Esophagus mucosa (tissue), 1 donor: Measurements from ENCODE around the gene VAMP5. TPM values are rescaled to one million over a fixed set of nuclear protein-coding genes. Genes with fewer than 3 reads are reported as not detected.
A peak's percentile ranks its signal among the peaks of the same experiment; 100 is the strongest.

ENCODE experiments used
- ATAC-seq: fragments of 200-7000 bp; cut with Tn5 transposase; one replicate; pipeline ENCODE4 v1.9.1; 2020
- total RNA-seq: library from RNA; stranded (reverse); gene quantifications from one replicate; pipeline ENCODE4 v1.2.4, GENCODE V29; 2023
- donor health status: DM: yes; HTN: yes; CAD: no.

The VAMP5 gene
- total RNA-seq, 1 donor from 2014 or later = 24.2 TPM

- ATAC-seq = peak; percentile 87
Observed at GRCh38 chr2:85584857-85585780, 888 bp downstream of the VAMP5 start.

- no peak for ATAC-seq
Observed at GRCh38 chr2:85585781-85586105, 1.5 kb downstream of the VAMP5 start.

GRCh38 chr2:85588236-85588635 is 4.0 kb downstream of the VAMP5 start:
- no peak for ATAC-seq

- no peak for ATAC-seq
Observed at GRCh38 chr2:85588645-85589044, 4.4 kb downstream of the VAMP5 start.

GRCh38 chr2:85589181-85589580 is 5.0 kb downstream of the VAMP5 start:
- ATAC-seq = no peak

GRCh38 chr2:85589982-85590791 is 6.0 kb downstream of the VAMP5 start:
- peak; percentile 57 for ATAC-seq

GRCh38 chr2:85590950-85591349 is 6.7 kb downstream of the VAMP5 start:
- ATAC-seq = peak; percentile 53

GRCh38 chr2:85591563-85591962 is 7.3 kb downstream of the VAMP5 start:
- no peak for ATAC-seq

- ATAC-seq = peak; percentile 14
Observed at GRCh38 chr2:85592299-85592698, 8.1 kb downstream of the VAMP5 start.

GRCh38 chr2:85593023-85593422 is 8.8 kb downstream of the VAMP5 start:
- ATAC-seq = no peak

- ATAC-seq = no peak
Observed at GRCh38 chr2:85594715-85595300, 10.6 kb downstream of the VAMP5 start.

- ATAC-seq = peak; percentile 95
Observed at GRCh38 chr2:85595301-85596025, 11.2 kb downstream of the VAMP5 start, which contains the start of gene RNF181. Gene RNF181, plus strand, starts transcription at chr2:85595745. Its CDS starts 19 bp downstream, at chr2:85595764.

- ATAC-seq = no peak
Observed at GRCh38 chr2:85596026-85596333, 11.7 kb downstream of the VAMP5 start.

GRCh38 chr2:85596486-85597143 is 12.4 kb downstream of the VAMP5 start:
- ATAC-seq = no peak

GRCh38 chr2:85597241-85597640 is 13.0 kb downstream of the VAMP5 start:
- ATAC-seq = no peak

GRCh38 chr2:85598594-85599340 is 14.5 kb downstream of the VAMP5 start:
- no peak for ATAC-seq

GRCh38 chr2:85599468-85600234 is 15.4 kb downstream of the VAMP5 start:
- no peak for ATAC-seq

GRCh38 chr2:85600235-85600575 is 16.0 kb downstream of the VAMP5 start:
- ATAC-seq = no peak

GRCh38 chr2:85600951-85601770 is 16.9 kb downstream of the VAMP5 start:
- ATAC-seq = no peak
